HL-60 (cell line): Measurements from ENCODE around the gene CRTC3.
"Not testable (repeated sequence)": the region's sequence is repeated elsewhere in the genome, so short reads cannot be mapped to it uniquely, and the experiment has no call there.

ENCODE experiments used
- DNase-seq, 2 experiments: peaks; one replicate each; pipeline ENCODE4 v3.0.0-alpha.2; 2010 to 2020; ENCODE audit warnings: low read depth in 1 of 2, low spot score in 1 of 2
- H3K27ac ChIP-seq: fragments of 250-450 bp; sonication (Bioruptor Pico); replicated peaks from 2 replicates; pipeline ENCODE4 v1.5.1; 2020; ENCODE audit warnings: mild to moderate bottlenecking, moderate library complexity
- H3K27me3 ChIP-seq: fragments of 250-450 bp; sonication (Bioruptor Pico); 2 replicates; pipeline ENCODE4 v1.5.1; 2021; ENCODE audit warnings: mild to moderate bottlenecking, moderate library complexity; ENCODE audit not compliant: insufficient read depth, poor library complexity, severe bottlenecking
- H3K4me3 ChIP-seq: replicated peaks from 2 replicates; pipeline ENCODE4 v1.5.1; 2011; ENCODE audit warnings: mild to moderate bottlenecking, control low read depth, low read length; ENCODE audit not compliant: insufficient read depth
- CTCF ChIP-seq: IDR thresholded peaks from one replicate; pipeline ENCODE4 v1.5.1; 2011; ENCODE audit warnings: low read length, control low read depth, inconsistent platforms; ENCODE audit not compliant: insufficient read depth
- GABPA ChIP-seq: IDR thresholded peaks from 2 replicates; pipeline ENCODE4 v1.6.1; 2012; ENCODE audit warnings: low read depth
- POLR2AphosphoS5 ChIP-seq: IDR thresholded peaks from 2 replicates; pipeline ENCODE4 v1.6.1; 2012; ENCODE audit warnings: low read depth
- REST ChIP-seq: IDR thresholded peaks from 2 replicates; pipeline ENCODE4 v1.6.1; 2012; ENCODE audit warnings: low read depth; ENCODE audit not compliant: insufficient replicate concordance
- SPI1 ChIP-seq: IDR thresholded peaks from 2 replicates; pipeline ENCODE4 v1.6.1; 2012; ENCODE audit warnings: low read depth, mild to moderate bottlenecking, borderline replicate concordance

The CRTC3 gene

GRCh38 chr15:90650117-90650955 is 120.6 kb downstream of the CRTC3 start:
- Histone ChIP-seq H3K4me3 (no peak overlapping the region), H3K27me3 (no peaks in the 10 kb centered on the region), H3K27ac (peak overlapping the region; percentile 15; the same call in 1 of the 2 replicates)
- DNase-seq, result no peak
- TF ChIP-seq SPI1 (no peak; the same call in 1 of the 2 replicates), POLR2AphosphoS5 (no peak), GABPA (no peak), CTCF (no peak), REST (no peak)

- DNase-seq, result no peak
- Histone ChIP-seq H3K27me3 (no peaks in the 10 kb centered on the region), H3K4me3 (no peak overlapping the region), H3K27ac (no peak overlapping the region)
- TF ChIP-seq GABPA (no peak), POLR2AphosphoS5 (no peak), SPI1 (no peak), REST (no peak), CTCF (no peak)
Measured at GRCh38 chr15:90650956-90651689, 121.4 kb downstream of the CRTC3 start.

GRCh38 chr15:90654233-90655136 is 124.8 kb downstream of the CRTC3 start:
- no peak for DNase-seq
- Histone ChIP-seq H3K4me3 (no peak overlapping the region), H3K27ac (no peak overlapping the region), H3K27me3 (no peaks in the 10 kb centered on the region)
- TF ChIP-seq REST, result no peak
- TF ChIP-seq GABPA, result no peak
- no peak for TF ChIP-seq SPI1
- no peak for TF ChIP-seq CTCF
- no peak for TF ChIP-seq POLR2AphosphoS5

GRCh38 chr15:90657520-90658172 is 127.9 kb downstream of the CRTC3 start:
- not testable (repeated sequence) for H3K27me3 ChIP-seq, DNase-seq, H3K4me3 ChIP-seq
- H3K27ac ChIP-seq, result peak overlapping the region; percentile 7; the same call in 1 of the 2 replicates
